SJSA1 (cell line): ENCODE measurements around the gene PLG. TPM values are rescaled to one million over a fixed set of nuclear protein-coding genes. Genes with fewer than 3 reads are reported as not detected.
"Not testable (repeated sequence)": the region's sequence is repeated elsewhere in the genome, so short reads cannot be mapped to it uniquely, and the experiment has no call there.

Experiments used
- DNase-seq, 2 experiments: peaks; one replicate each; pipeline ENCODE4 v3.0.0-alpha.2; 2015 to 2020; ENCODE audit warnings: low spot score in 2 of 2, low read depth in 1 of 2
- H3K27ac ChIP-seq: fragments of 250-450 bp; sonication (Bioruptor Pico); 2 replicates; pipeline ENCODE4 v1.5.1; 2020; ENCODE audit warnings: mild to moderate bottlenecking, moderate library complexity
- H3K27me3 ChIP-seq: fragments of 250-450 bp; sonication (Bioruptor Pico); replicated peaks from 2 replicates; pipeline ENCODE4 v1.5.1; 2020; ENCODE audit warnings: mild to moderate bottlenecking, moderate library complexity
- H3K36me3 ChIP-seq: fragments of 250-450 bp; sonication (Bioruptor Pico); 2 replicates; pipeline ENCODE4 v1.5.1; 2020; ENCODE audit warnings: mild to moderate bottlenecking
- H3K4me1 ChIP-seq: fragments of 250-450 bp; sonication (Bioruptor Pico); replicated peaks from 2 replicates; pipeline ENCODE4 v1.6.1; 2021; ENCODE audit warnings: mild to moderate bottlenecking
- H3K4me3 ChIP-seq: fragments of 250-450 bp; sonication (Bioruptor Pico); 2 replicates; pipeline ENCODE4 v1.5.1; 2020; ENCODE audit warnings: mild to moderate bottlenecking
- H3K9me3 ChIP-seq: fragments of 250-450 bp; sonication (Bioruptor Pico); replicated peaks from 2 replicates; pipeline ENCODE4 v1.5.1; 2020; ENCODE audit warnings: mild to moderate bottlenecking
- total RNA-seq: library from RNA; depleted of rRNA; stranded (reverse); fragments of >200 nt; shearing (Covaris generic); gene quantifications from 2 replicates; pipeline ENCODE4 v1.2.3, GENCODE V29; 2014

Gene PLG
- total RNA-seq, 1 experiment from 2014 or later: not detected

DNA sequence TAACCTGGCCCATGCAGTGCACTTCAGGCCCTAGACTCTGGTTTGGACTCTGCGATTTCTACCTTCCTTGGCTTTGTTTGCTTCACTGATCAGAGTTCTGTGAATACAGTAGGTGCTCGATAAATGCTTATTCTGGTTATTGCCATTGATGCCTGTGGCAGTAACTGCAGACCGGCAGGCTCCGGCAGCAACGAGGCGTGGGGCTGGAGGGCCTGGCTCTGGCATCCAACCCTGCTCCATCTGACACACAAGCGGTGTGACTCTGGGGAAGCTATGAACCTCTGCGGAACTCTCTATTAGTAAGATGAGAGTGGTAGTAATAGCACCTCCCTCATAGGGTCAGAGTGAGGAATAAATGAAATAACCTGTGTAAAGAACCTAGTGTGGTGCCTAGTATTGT is 66.1 kb downstream of the PLG start:
- Histone ChIP-seq H3K4me3 (no peak overlapping the region), H3K36me3 (no peaks in the 10 kb centered on the region), H3K27me3 (no peaks in the 10 kb centered on the region), H3K9me3 (no peaks in the 10 kb centered on the region), H3K4me1 (no peaks in the 10 kb centered on the region), H3K27ac (no peak overlapping the region)
- no peak for DNase-seq

DNA sequence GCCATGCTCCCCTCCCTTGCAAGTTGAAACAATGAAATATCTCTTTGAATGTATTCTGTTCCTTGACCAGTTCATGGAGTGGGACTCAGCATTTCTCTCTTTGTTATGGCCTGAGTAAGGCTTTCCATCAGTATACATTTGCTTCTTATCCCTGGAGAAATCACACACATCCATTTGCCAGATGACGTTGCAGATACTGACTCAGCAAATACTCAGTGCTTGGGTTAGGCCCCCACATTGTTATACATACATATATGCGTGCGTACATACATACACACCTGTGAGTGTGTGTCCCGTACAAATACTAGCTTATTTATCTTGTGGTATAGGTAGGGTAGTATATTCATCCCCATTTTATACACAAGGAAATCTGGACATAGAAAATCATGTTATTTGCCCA is 72.4 kb downstream of the PLG start:
- Histone ChIP-seq H3K27ac (no peak overlapping the region), H3K4me1 (no peaks in the 10 kb centered on the region), H3K27me3 (no peaks in the 10 kb centered on the region), H3K36me3 (no peaks in the 10 kb centered on the region), H3K9me3 (no peaks in the 10 kb centered on the region), H3K4me3 (no peak overlapping the region)
- no peak for DNase-seq

DNA sequence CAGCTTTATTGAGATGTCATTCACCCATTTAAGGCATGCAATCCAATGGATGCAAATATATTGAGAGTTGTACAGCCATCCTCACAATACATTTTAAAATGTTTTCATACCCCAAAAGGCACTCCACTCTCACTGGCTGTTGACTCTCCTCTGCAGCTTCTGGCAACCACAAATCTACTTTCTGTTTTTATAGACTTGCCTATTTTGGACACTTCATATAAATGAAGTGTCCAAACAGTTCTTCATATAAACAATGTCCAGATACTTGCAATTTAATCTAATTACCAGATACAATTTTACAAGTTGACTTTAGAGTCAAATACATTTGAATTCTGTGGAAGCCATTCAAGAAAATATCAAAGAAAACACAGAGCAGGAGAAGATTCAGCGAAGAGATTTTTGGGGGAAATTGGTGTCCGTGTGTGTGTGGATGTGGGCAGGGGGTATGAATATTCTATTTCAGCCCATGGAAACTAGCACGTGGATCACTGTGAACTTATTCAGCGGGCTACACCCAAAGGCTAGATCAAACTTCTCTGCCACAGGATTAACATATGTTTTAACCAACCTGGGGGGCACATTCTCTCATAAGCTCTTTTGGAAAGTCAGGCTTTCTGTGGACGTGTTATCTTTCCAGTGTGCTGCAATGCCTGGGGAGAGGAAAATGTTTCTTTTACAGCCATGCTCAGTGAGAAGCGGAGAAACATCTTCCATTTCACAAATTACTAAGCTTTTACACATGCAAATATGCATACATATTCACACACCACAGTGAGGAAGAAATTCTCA is 73.9 kb downstream of the PLG start:
- DNase-seq: no peak
- H3K4me3 ChIP-seq: no peak overlapping the region
- H3K27ac ChIP-seq: no peak overlapping the region
- H3K36me3 ChIP-seq: no peaks in the 10 kb centered on the region
- H3K27me3 ChIP-seq: no peaks in the 10 kb centered on the region
- no peaks in the 10 kb centered on the region for H3K4me1 ChIP-seq
- H3K9me3 ChIP-seq: no peaks in the 10 kb centered on the region

DNA sequence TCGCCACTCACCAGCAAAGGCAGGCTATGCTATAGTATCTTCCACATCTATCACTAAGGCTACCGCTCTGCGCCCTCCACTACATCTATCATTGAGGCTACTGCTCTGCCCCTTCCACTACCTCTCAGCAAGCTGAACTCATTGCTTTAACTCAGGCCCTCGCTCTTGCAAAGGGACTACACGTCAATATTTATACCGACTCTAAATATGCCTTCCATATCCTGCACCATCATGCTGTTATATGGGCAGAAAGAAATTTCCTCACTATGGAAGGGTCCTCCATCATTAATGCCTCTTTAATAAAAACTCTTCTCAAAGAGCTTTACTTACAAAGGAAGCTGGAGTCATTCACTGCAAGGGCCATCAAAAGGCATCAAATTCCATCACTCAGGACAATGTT is 77.1 kb downstream of the PLG start:
- DNase-seq, H3K4me1 ChIP-seq, H3K27ac ChIP-seq, H3K4me3 ChIP-seq, H3K27me3 ChIP-seq, H3K36me3 ChIP-seq, H3K9me3 ChIP-seq: not testable (repeated sequence)

DNA sequence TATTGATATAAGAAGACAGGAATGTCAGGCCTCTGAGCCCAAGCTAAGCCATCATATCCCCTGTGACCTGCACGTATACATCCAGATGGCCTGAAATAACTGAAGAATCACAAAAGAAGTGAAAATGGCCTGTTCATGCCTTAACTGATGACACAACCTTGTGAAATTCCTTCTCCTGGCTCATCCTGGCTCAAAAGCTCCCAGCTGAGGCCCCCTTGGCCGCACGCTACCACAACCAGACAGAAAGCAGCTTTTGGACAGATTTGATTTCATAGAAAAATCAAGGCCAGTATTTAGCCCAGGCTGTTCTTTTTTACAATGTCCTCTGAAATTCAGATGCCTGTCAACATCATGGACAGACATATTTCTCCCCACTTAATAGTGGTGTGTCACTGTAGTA is 78.6 kb downstream of the PLG start:
- not testable (repeated sequence) for H3K4me3 ChIP-seq, DNase-seq, H3K9me3 ChIP-seq, H3K4me1 ChIP-seq, H3K27ac ChIP-seq, H3K36me3 ChIP-seq, H3K27me3 ChIP-seq

DNA sequence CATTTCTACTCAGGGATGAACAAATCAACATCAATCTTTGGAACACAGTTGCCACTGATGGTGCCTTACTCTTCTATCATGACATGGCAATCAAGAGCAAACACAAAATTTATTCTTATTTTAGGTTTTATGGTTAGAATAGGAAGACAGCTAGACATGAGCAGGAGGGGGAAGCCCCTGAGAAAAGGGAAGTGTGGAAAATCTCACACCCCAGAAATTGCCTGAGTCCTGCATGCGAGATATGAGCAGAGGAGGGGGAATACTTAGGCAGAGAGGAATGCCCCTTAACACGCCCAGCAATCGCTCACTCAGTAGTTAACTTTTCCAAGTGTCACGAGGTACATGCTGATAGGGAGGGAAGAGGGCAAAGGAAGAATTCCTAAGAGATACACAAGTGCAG is 79.3 kb downstream of the PLG start:
- no peak overlapping the region for H3K27ac ChIP-seq
- no peaks in the 10 kb centered on the region for H3K4me1 ChIP-seq
- H3K36me3 ChIP-seq: no peaks in the 10 kb centered on the region
- no peak for DNase-seq
- no peak overlapping the region for H3K4me3 ChIP-seq
- no peaks in the 10 kb centered on the region for H3K9me3 ChIP-seq
- no peaks in the 10 kb centered on the region for H3K27me3 ChIP-seq

DNA sequence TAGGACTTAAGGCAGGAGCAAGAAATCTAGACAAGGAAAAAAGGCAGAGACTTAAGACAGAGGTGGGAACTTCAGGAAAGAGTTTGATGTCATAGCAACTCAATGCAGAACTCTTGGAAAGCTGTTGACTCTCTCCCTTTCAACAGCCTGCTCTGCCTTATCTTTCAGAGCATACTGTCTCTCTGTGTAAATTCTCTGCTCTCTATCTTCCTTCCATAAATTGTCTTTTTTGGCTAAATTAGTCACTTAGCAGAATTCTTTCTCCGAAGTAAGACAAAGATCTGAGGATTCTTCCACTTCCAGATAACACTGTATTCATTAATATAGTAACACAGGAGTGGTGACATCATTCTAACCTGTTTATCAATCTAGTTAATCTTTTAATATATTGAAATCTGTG is 80.2 kb downstream of the PLG start:
- H3K9me3 ChIP-seq: no peaks in the 10 kb centered on the region

DNA sequence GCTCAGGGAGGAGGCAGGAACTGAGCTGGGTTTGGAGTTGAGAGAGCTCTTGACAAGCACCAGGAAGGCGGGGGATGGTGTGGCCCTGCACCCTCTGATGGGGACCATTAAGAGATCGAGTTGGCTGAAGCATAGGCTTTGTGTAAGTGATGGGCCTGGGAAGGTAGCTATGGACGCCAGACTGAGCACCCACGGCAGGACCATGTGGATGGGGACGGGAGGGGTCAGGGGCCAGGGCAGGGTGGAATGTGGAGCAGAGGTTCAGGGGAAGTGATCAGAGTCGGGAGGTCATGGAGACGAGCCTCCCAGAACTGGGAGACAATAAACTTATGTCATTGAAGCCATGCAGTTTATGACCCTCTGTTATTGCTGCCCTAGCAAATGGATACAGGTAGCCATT is 81.7 kb downstream of the PLG start:
- Histone ChIP-seq H3K4me3 (no peak overlapping the region), H3K36me3 (no peaks in the 10 kb centered on the region)

More for the DNA sequence above, 80.2 kb downstream of the PLG start:
- H3K4me1 ChIP-seq: no peaks in the 10 kb centered on the region
- H3K27me3 ChIP-seq: no peaks in the 10 kb centered on the region
- H3K27ac ChIP-seq: no peak overlapping the region
- no peak overlapping the region for H3K4me3 ChIP-seq
- DNase-seq: no peak
- no peaks in the 10 kb centered on the region for H3K36me3 ChIP-seq

DNA sequence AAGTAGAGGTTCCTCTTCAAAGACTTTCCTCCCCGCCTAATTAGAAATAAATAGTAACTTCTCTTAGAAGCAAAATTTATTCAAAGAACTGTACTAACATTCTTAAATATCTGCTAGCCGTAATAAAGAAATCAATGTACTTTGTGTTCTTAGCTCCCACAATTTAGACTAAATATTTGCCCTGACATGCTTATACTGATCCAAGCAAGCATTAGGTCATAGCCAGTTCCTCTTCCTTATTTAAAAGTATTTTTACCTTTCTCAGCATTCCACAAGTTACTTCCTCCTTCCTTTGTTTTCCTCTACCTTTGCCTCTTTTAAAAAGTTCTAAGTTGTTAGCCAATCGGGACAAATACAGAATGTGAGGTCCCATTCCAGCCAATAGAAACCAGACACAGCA is 86.1 kb downstream of the PLG start:
- H3K9me3 ChIP-seq, H3K4me3 ChIP-seq, H3K4me1 ChIP-seq, DNase-seq, H3K27ac ChIP-seq, H3K36me3 ChIP-seq, H3K27me3 ChIP-seq: not testable (repeated sequence)

More for the DNA sequence above, 81.7 kb downstream of the PLG start:
- Histone ChIP-seq H3K4me1 (no peaks in the 10 kb centered on the region), H3K27ac (no peak overlapping the region), H3K9me3 (no peaks in the 10 kb centered on the region), H3K27me3 (no peaks in the 10 kb centered on the region)
- no peak for DNase-seq

DNA sequence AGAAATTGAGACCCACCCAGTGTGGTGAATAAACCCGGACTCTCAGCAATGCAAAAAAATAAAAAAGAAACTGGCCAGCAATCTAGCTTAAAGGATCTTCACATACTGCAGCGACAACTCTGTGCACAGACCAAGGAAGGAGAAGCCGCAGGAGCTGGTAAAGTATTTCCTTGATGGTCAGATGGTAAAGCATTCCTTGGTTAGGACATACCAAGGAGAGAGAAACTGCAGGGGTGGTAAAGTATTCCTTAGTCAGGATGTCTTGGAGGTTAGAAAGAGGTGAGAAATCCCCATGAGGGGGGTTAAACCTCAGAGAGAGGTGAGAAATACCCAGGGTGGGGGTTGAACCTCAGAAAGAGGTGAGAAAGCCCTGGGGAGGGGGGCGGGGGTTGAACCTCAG is 86.8 kb downstream of the PLG start:
- no peaks in the 10 kb centered on the region for H3K27me3 ChIP-seq
- H3K9me3 ChIP-seq: no peaks in the 10 kb centered on the region
- no peak overlapping the region for H3K27ac ChIP-seq
- DNase-seq: no peak
- H3K36me3 ChIP-seq: no peaks in the 10 kb centered on the region
- no peaks in the 10 kb centered on the region for H3K4me1 ChIP-seq
- no peak overlapping the region for H3K4me3 ChIP-seq

DNA sequence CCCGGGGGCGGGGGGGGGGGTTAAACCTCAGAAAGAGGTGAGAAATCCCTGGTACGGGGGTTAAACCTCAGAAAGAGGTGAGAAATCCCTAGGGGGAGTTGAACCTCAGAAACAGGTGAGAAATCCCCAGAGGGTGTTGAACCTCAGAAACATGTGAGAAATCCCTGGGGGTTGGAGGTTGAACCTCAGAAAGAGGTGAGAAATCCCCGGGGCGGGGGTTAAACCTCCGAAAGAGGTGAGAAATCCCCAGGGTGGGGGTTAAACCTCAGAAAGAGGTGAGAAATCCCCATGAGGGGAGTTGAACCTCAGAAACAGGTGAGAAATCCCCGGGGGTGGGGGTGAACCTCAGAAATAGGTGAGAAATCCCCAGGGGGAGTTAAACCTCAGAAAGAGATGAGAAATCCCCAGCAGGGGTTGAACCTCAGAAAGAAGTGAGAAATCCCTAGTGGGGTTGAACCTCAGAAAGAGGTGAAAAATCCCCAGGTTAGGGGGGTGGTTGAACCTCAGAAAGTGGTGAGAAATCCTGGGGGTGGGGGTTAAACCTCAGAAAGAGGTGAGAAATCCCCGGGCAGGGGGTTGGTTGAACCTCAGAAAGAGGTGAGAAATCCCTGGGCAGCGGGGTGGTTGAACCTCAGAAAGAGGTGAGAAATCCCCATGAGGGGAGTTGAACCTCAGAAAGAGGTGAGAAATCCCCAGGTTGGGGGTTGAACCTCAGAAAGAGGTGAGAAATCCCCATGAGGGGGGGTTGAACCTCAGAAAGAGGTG is 87.4 kb downstream of the PLG start:
- Histone ChIP-seq H3K27ac (no peak overlapping the region), H3K27me3 (no peaks in the 10 kb centered on the region), H3K9me3 (no peaks in the 10 kb centered on the region), H3K4me3 (no peak overlapping the region), H3K36me3 (no peaks in the 10 kb centered on the region), H3K4me1 (no peaks in the 10 kb centered on the region)
- DNase-seq: no peak

DNA sequence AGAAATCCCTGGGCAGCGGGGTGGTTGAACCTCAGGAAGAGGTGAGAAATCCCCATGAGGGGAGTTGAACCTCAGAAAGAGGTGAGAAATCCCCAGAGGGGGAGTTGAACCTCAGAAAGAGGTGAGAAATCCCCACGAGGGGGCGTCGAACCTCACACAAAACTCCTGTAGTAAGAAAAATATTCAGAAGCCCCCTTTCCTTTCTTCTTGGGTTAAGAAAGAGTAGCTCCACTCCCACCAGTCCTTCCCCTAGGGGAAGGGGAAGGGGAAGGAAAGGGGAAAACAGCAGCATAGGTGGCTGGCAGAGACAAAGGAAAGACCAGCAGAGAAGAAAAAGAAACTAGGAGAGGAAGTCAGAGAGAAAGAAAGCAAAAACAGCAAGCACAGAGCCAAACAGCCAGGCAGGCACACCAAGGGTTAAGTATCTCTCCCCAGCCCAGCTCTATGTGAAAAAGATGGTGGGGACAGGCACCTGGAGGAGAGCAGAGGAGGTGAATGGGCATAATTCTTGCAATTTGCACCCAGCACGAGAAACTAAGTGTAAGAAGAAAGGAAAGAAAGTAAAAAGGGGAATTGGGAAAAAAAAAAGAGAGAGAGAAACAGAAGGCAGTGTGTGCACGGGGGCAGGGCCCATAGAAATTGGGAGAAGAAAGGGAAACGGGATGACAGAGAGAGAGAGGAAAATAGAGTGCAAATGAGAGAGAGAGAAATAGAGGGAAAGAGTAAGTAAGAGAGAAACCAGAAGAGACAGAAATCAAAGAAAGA is 88.2 kb downstream of the PLG start:
- Histone ChIP-seq H3K4me1 (no peaks in the 10 kb centered on the region), H3K4me3 (no peak overlapping the region), H3K36me3 (no peaks in the 10 kb centered on the region), H3K9me3 (no peaks in the 10 kb centered on the region), H3K27me3 (no peaks in the 10 kb centered on the region), H3K27ac (no peak overlapping the region)
- DNase-seq: no peak

DNA sequence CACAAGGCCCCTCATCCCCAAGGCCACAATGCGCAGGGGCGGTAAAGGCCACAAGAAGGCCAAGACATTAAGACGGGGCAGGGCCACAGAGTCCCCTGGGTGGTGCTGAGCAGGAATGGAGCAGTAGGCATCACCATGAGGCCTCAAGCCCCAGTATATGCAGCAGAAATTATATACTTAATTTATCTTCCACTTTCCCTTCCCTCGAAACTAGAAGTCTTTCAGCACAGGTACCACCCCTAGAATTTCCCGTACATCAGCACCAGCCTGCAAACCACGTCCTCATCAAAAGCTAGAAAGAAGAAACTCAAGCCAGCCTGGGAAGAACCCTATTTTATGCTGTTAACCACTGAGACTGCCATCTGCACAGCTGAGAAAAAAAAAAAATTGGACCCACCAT is 89.4 kb downstream of the PLG start:
- no peak overlapping the region for H3K27ac ChIP-seq
- H3K4me1 ChIP-seq: no peaks in the 10 kb centered on the region
- H3K36me3 ChIP-seq: no peaks in the 10 kb centered on the region
- no peaks in the 10 kb centered on the region for H3K9me3 ChIP-seq
- H3K4me3 ChIP-seq: no peak overlapping the region
- H3K27me3 ChIP-seq: no peaks in the 10 kb centered on the region
- no peak for DNase-seq

DNA sequence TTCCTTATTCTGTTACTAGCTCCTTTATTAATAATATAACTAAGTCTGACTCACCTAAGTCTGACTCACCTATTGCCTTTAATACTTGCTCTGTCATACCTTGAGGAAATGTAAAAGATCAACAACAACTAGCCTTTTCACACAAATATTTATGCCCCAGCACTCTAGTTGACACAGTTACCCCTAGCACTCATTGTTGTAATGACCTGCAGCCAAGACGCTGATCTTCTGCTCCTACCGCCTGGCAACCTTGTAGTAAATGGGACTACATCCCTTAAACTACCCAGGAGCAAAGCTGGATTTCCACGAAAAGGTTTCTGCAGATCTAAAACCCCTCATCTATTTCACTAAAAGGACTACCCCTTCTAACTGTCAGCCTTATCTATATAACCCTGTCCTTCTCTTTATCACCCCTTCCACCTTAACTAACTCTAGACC is 90.0 kb downstream of the PLG start:
- no peaks in the 10 kb centered on the region for H3K36me3 ChIP-seq

More for the DNA sequence above, 90.0 kb downstream of the PLG start:
- Histone ChIP-seq H3K4me1 (no peaks in the 10 kb centered on the region), H3K4me3 (no peak overlapping the region), H3K27me3 (no peaks in the 10 kb centered on the region), H3K27ac (no peak overlapping the region), H3K9me3 (no peaks in the 10 kb centered on the region)
- DNase-seq: no peak
